IMR-90 (cell line): ENCODE measurements around the gene KRT1. TPM values are rescaled to one million over a fixed set of nuclear protein-coding genes. Genes with fewer than 3 reads are reported as not detected.

Experiments used
- ATAC-seq: fragments of 200-7000 bp; cut with Tn5 transposase; 2 replicates; pipeline ENCODE4 v1.9.1; 2020; ENCODE audit warnings: low read depth, mild to moderate bottlenecking, moderate library complexity
- BruUV-seq: library from RNA; stranded (reverse); fragments of 400-500 nt; replicated peaks from 2 replicates; lab custom pipeline; 2021; lab: Mats Ljungman, UMichigan
- CTCF ChIA-PET: fragments of 300-600 bp; formaldehyde crosslinking; extraction: SDS; loops from one replicate; lab custom pipeline; 2021; ENCODE audit warnings: antibody characterized with exemption; lab: Yijun Ruan, JAX
- POLR2A ChIA-PET: fragments of 300-600 bp; sonication (Branson Sonifier 250); formaldehyde crosslinking; loops from one replicate; lab custom pipeline; 2022; ENCODE audit warnings: antibody characterized with exemption; ENCODE audit not compliant: unreplicated experiment; lab: Charles Lee
- DNase-seq: peaks from one replicate; pipeline ENCODE4 v3.0.0; 2013
- H2AFZ ChIP-seq: replicated peaks from 2 replicates; pipeline ENCODE3; 2013; ENCODE audit warnings: low read length, mild to moderate bottlenecking; ENCODE audit not compliant: poor library complexity
- H2AK5ac ChIP-seq: 2 replicates; pipeline ENCODE4 v1.6.1; 2013; ENCODE audit warnings: low read depth, low read length, inconsistent platforms
- H2AK9ac ChIP-seq: replicated peaks from 2 replicates; pipeline ENCODE3; 2013; ENCODE audit warnings: mild to moderate bottlenecking, low read depth, low read length, moderate library complexity; ENCODE audit not compliant: poor library complexity
- H2BK120ac ChIP-seq: 2 replicates; pipeline ENCODE4 v1.6.1; 2013; ENCODE audit warnings: low read depth, low read length, inconsistent platforms
- H2BK15ac ChIP-seq: 3 replicates; pipeline ENCODE4 v1.6.1; 2013; ENCODE audit warnings: low read depth, low read length, inconsistent platforms
- H2BK20ac ChIP-seq: 2 replicates; pipeline ENCODE4 v1.6.1; 2013; ENCODE audit warnings: low read depth, mild to moderate bottlenecking, inconsistent platforms, low read length, moderate library complexity
- H2BK5ac ChIP-seq: 2 replicates; pipeline ENCODE4 v1.6.1; 2013; ENCODE audit warnings: mild to moderate bottlenecking, low read depth, low read length, inconsistent platforms; ENCODE audit not compliant: poor library complexity, severe bottlenecking
- H3K14ac ChIP-seq: replicated peaks from 2 replicates; pipeline ENCODE4 v1.6.1; 2013; ENCODE audit warnings: low read depth, low read length, inconsistent platforms
- H3K18ac ChIP-seq: 2 replicates; pipeline ENCODE4 v1.6.1; 2013; ENCODE audit warnings: low read depth, low read length, control low read depth
- H3K23ac ChIP-seq: 2 replicates; pipeline ENCODE4 v1.6.1; 2013; ENCODE audit warnings: low read depth, low read length, inconsistent platforms
- H3K27ac ChIP-seq: 2 replicates; pipeline ENCODE4 v1.5.1; 2013; ENCODE audit warnings: mild to moderate bottlenecking, control low read depth, low read length; ENCODE audit not compliant: insufficient read depth
- H3K27me3 ChIP-seq: 2 replicates; pipeline ENCODE4 v1.6.1; 2013; ENCODE audit warnings: low read length; ENCODE audit not compliant: control insufficient read depth, insufficient read depth
- H3K36me3 ChIP-seq: 2 replicates; pipeline ENCODE4 v1.6.1; 2013; ENCODE audit warnings: low read length, mixed read lengths; ENCODE audit not compliant: control insufficient read depth, insufficient read depth
- H3K4ac ChIP-seq: 2 replicates; pipeline ENCODE4 v1.6.1; 2013; ENCODE audit warnings: low read depth, low read length, inconsistent platforms
- H3K4me1 ChIP-seq: 2 replicates; pipeline ENCODE4 v1.6.1; 2013; ENCODE audit warnings: low read length, mixed read lengths; ENCODE audit not compliant: control insufficient read depth, insufficient read depth
- H3K4me2 ChIP-seq: 2 replicates; pipeline ENCODE4 v1.6.1; 2013; ENCODE audit warnings: low read depth, mild to moderate bottlenecking, control low read depth, low read length, moderate library complexity
- H3K4me3 ChIP-seq: 2 replicates; pipeline ENCODE4 v1.5.1; 2013; ENCODE audit warnings: low read depth, mild to moderate bottlenecking, control low read depth, low read length, moderate library complexity; ENCODE audit not compliant: insufficient read depth
- H3K56ac ChIP-seq: 2 replicates; pipeline ENCODE4 v1.6.1; 2013; ENCODE audit warnings: low read length, inconsistent platforms; ENCODE audit not compliant: insufficient read depth; ENCODE audit errors: extremely low read depth
- H3K79me1 ChIP-seq, 2 experiments: 2 replicates each; pipeline ENCODE4 v1.6.1; 2013; ENCODE audit warnings: low read length in 2 of 2, inconsistent platforms in 1 of 2, low read depth in 1 of 2
- H3K9ac ChIP-seq: 2 replicates; pipeline ENCODE4 v1.6.1; 2013; ENCODE audit warnings: low read depth, low read length, control low read depth
- H3K9me1 ChIP-seq: 2 replicates; pipeline ENCODE4 v1.6.1; 2013; ENCODE audit warnings: low read length, inconsistent platforms; ENCODE audit not compliant: insufficient read depth
- H3K9me3 ChIP-seq: 2 replicates; pipeline ENCODE4 v1.6.1; 2013; ENCODE audit warnings: low read length; ENCODE audit not compliant: control insufficient read depth, insufficient read depth
- H4K20me1 ChIP-seq: 2 replicates; pipeline ENCODE4 v1.6.1; 2013; ENCODE audit warnings: low read length, inconsistent platforms; ENCODE audit not compliant: insufficient read depth
- H4K5ac ChIP-seq: 2 replicates; pipeline ENCODE4 v1.6.1; 2013; ENCODE audit warnings: mild to moderate bottlenecking, low read depth, low read length, control low read depth
- H4K8ac ChIP-seq, 2 experiments: 2 replicates each; pipeline ENCODE4 v1.6.1; 2013; ENCODE audit warnings: low read depth in 2 of 2, low read length in 2 of 2, control low read depth in 1 of 2, inconsistent platforms in 1 of 2
- H4K91ac ChIP-seq: 2 replicates; pipeline ENCODE4 v1.6.1; 2013; ENCODE audit warnings: low read depth, low read length, inconsistent platforms; ENCODE audit not compliant: insufficient read depth
- BHLHE40 ChIP-seq: fragments of 150-350 bp; IDR thresholded peaks from 2 replicates; pipeline ENCODE4 v1.6.1; 2016; ENCODE audit warnings: mild to moderate bottlenecking, low read depth, low read length
- CEBPB ChIP-seq: IDR thresholded peaks from 2 replicates; pipeline ENCODE4 v1.6.1; 2012; ENCODE audit warnings: low read depth, low read length, improper control_type of control experiment
- CTCF ChIP-seq: conservative IDR thresholded peaks from 2 replicates; pipeline ENCODE4 v1.5.1; 2012; ENCODE audit warnings: mild to moderate bottlenecking, low read depth, low read length, improper control_type of control experiment
- FOS ChIP-seq: fragments of 150-350 bp; IDR thresholded peaks from 2 replicates; pipeline ENCODE4 v1.6.1; 2016; ENCODE audit warnings: low read depth, low read length
- MAFK ChIP-seq: IDR thresholded peaks from 2 replicates; pipeline ENCODE4 v1.6.1; 2012; ENCODE audit warnings: low read depth, low read length, improper control_type of control experiment
- MAZ ChIP-seq: IDR thresholded peaks from 2 replicates; pipeline ENCODE4 v1.6.1; 2012; ENCODE audit warnings: low read depth, mild to moderate bottlenecking, low read length, improper control_type of control experiment, moderate library complexity, borderline replicate concordance
- MXI1 ChIP-seq: IDR thresholded peaks from 2 replicates; pipeline ENCODE4 v1.6.1; 2012; ENCODE audit warnings: low read depth, mild to moderate bottlenecking, low read length, moderate library complexity, borderline replicate concordance
- NFE2L2 ChIP-seq: fragments of 150-350 bp; IDR thresholded peaks from 2 replicates; pipeline ENCODE4 v1.6.1; 2016; ENCODE audit warnings: low read depth, mild to moderate bottlenecking, low read length
- RAD21 ChIP-seq: IDR thresholded peaks from 2 replicates; pipeline ENCODE4 v1.6.1; 2012; ENCODE audit warnings: low read length, improper control_type of control experiment
- RCOR1 ChIP-seq: IDR thresholded peaks from 2 replicates; pipeline ENCODE4 v1.6.1; 2012; ENCODE audit warnings: mild to moderate bottlenecking, low read length, improper control_type of control experiment; ENCODE audit not compliant: insufficient replicate concordance
- RFX5 ChIP-seq: IDR thresholded peaks from 2 replicates; pipeline ENCODE4 v1.8.0; 2012; ENCODE audit warnings: low read depth, mild to moderate bottlenecking, low read length, moderate library complexity
- SMC3 ChIP-seq: fragments of 150-350 bp; IDR thresholded peaks from 2 replicates; pipeline ENCODE4 v1.6.1; 2016; ENCODE audit warnings: low read depth, mild to moderate bottlenecking, antibody characterized with exemption, low read length, moderate library complexity
- USF2 ChIP-seq: fragments of 150-350 bp; IDR thresholded peaks from 2 replicates; pipeline ENCODE4 v1.6.1; 2017; ENCODE audit warnings: mild to moderate bottlenecking, antibody characterized with exemption, low read length, low read depth
- WGBS, 2 experiments: methylation state at CpG; one replicate each; pipeline versions ENCODE4 v1.1.5 to v1.1.7; 2013; ENCODE audit warnings: missing lambda C conversion rate in 2 of 2; ENCODE audit not compliant: insufficient read length in 1 of 2; ENCODE audit errors: extremely low coverage in 2 of 2; 5-methylcytosine and 5-hydroxymethylcytosine counted together
- dilution Hi-C: fragments of 300-500 bp; cut with HindIII; formaldehyde crosslinking; loops from one replicate; pipeline ENCODE4 v1.14.3; 2018; ENCODE audit warnings: low sequenced_read_pairs; ENCODE audit not compliant: unreplicated experiment
- in situ Hi-C: fragments of 300-500 bp; cut with MboI; formaldehyde crosslinking; loops from 3 replicates; pipeline ENCODE4 v1.14.3; 2019; ENCODE audit warnings: low sequenced_read_pairs, inconsistent platforms, mixed read lengths
- intact Hi-C: fragments of 100-400 bp; cut with micrococcal nuclease; formaldehyde crosslinking; loops from 2 replicates; pipeline ENCODE4 v1.10.0; 2022
- polyA plus RNA-seq, 3 experiments: library from polyadenylated mRNA; depleted of rRNA; stranded (reverse); fragments of >200 nt; gene quantifications; 2 replicates each; pipeline ENCODE4 v1.2.3, GENCODE V29; 2012; ENCODE audit warnings: low replicate concordance in 1 of 3
- total RNA-seq: library from RNA; depleted of rRNA; stranded (reverse); fragments of >200 nt; gene quantifications from 2 replicates; pipeline ENCODE4 v1.2.3, GENCODE V29; 2012

Gene KRT1
- total and polyA plus RNA-seq, 2 of the 4 experiments (the other 2 are of a cell fraction): not detected

GRCh38 chr12:52631264-52631663 lies 48.9 kb downstream of the KRT1 start:
- H3K4me3 ChIP-seq: no peak overlapping the region
- H3K4me2 ChIP-seq: no peak overlapping the region
- POLR2A ChIA-PET: no interaction called here
- no peak overlapping the region for H2BK120ac ChIP-seq
- no peak overlapping the region for H2AK5ac ChIP-seq
- peaks cover 10% of the 10 kb centered on the region for H3K27me3 ChIP-seq
- H2AK9ac ChIP-seq: no peak overlapping the region
- TF ChIP-seq MAZ (no peak), MXI1 (no peak), CTCF (no peak), CEBPB (no peak), RFX5 (no peak), NFE2L2 (no peak), SMC3 (no peak), MAFK (no peak), USF2 (no peak), BHLHE40 (no peak), FOS (no peak), RCOR1 (no peak), RAD21 (no peak)
- no CpG with 5 or more reads among the region's 4 CpGs for WGBS, 2 experiments
- no peak overlapping the region for H4K5ac ChIP-seq
- dilution Hi-C loops: no loop called here
- H3K36me3 ChIP-seq: no peaks in the 10 kb centered on the region
- ATAC-seq: no peak
- no peak for DNase-seq
- no peak overlapping the region for H4K91ac ChIP-seq
- no peak overlapping the region for H3K56ac ChIP-seq
- H2BK20ac ChIP-seq: no peak overlapping the region
- no peak overlapping the region for H2BK15ac ChIP-seq
- H3K27ac ChIP-seq: no peak overlapping the region
- no peak overlapping the region for H3K14ac ChIP-seq
- no peaks in the 10 kb centered on the region for H3K9me1 ChIP-seq
- BruUV-seq: no TSS peak
- H4K20me1 ChIP-seq: no peaks in the 10 kb centered on the region; the same call in 1 of the 2 replicates
- no peaks in the 10 kb centered on the region for H3K9me3 ChIP-seq
- H3K18ac ChIP-seq: no peak overlapping the region
- no peak overlapping the region for H3K23ac ChIP-seq
- intact Hi-C loops: no loop called here
- in situ Hi-C loops: no loop called here
- H3K4ac ChIP-seq: no peak overlapping the region
- no peak overlapping the region for H4K8ac ChIP-seq
- no peaks in the 10 kb centered on the region for H3K4me1 ChIP-seq
- H3K9ac ChIP-seq: no peak overlapping the region
- CTCF ChIA-PET: no interaction called here
- H3K79me1 ChIP-seq: no peaks in the 10 kb centered on the region
- no peak overlapping the region for H2AFZ ChIP-seq
- no peak overlapping the region for H2BK5ac ChIP-seq
